CD4-positive, alpha-beta T cell treated with Interleukin-17A for 4 hours (primary cell): Measurements from ENCODE around the gene MIEN1.
"Not testable (repeated sequence)": the region's sequence is repeated elsewhere in the genome, so short reads cannot be mapped to it uniquely, and the experiment has no call there.

Experiments
- DNase-seq: peaks from one replicate; pipeline ENCODE4 v3.0.0-alpha.2; 2020; ENCODE audit warnings: mixed read lengths

MIEN1 gene

GRCh38 chr17:39730095-39730921 lies at the start of gene MIEN1:
TSS of gene MIEN1 (minus strand) at chr17:39730532. CDS start at chr17:39730495, 37 bp downstream.
- peak; percentile 96 for DNase-seq

- peak; percentile 41 for DNase-seq
Measured at GRCh38 chr17:39777534-39778365, 47.4 kb upstream of the MIEN1 start.

- DNase-seq = peak; percentile 42
Measured at GRCh38 chr17:39776252-39776651, 45.9 kb upstream of the MIEN1 start.

- no peak for DNase-seq
Measured at GRCh38 chr17:39775031-39775430, 44.7 kb upstream of the MIEN1 start.

- DNase-seq = peak; percentile 37
Measured at GRCh38 chr17:39774047-39774446, 43.7 kb upstream of the MIEN1 start.

- DNase-seq = no peak
Measured at GRCh38 chr17:39772987-39773934, 42.9 kb upstream of the MIEN1 start.

GRCh38 chr17:39772415-39772814 lies 42.1 kb upstream of the MIEN1 start:
- DNase-seq = peak; percentile 36

GRCh38 chr17:39769974-39770587 lies 39.7 kb upstream of the MIEN1 start:
- peak; percentile 74 for DNase-seq

- no peak for DNase-seq
Measured at GRCh38 chr17:39767147-39767546, 36.8 kb upstream of the MIEN1 start.

GRCh38 chr17:39765766-39766165 lies 35.4 kb upstream of the MIEN1 start:
- no peak for DNase-seq

- no peak for DNase-seq
Measured at GRCh38 chr17:39765175-39765574, 34.8 kb upstream of the MIEN1 start.

GRCh38 chr17:39764171-39764570 lies 33.8 kb upstream of the MIEN1 start:
- DNase-seq = not testable (repeated sequence)

GRCh38 chr17:39763051-39763820 lies 32.9 kb upstream of the MIEN1 start:
- DNase-seq = no peak

GRCh38 chr17:39761861-39762496 lies 31.6 kb upstream of the MIEN1 start:
- no peak for DNase-seq

GRCh38 chr17:39759204-39759603 lies 28.9 kb upstream of the MIEN1 start:
- DNase-seq = no peak

GRCh38 chr17:39757931-39758873 lies 27.9 kb upstream of the MIEN1 start:
- peak; percentile 73 for DNase-seq

- DNase-seq = no peak
Measured at GRCh38 chr17:39757176-39757662, 26.9 kb upstream of the MIEN1 start.

GRCh38 chr17:39756380-39757079 lies 26.2 kb upstream of the MIEN1 start:
- DNase-seq = peak; percentile 46
